Fibroblast of mammary gland (primary cell): ENCODE results near the gene RPL5.
A peak's percentile ranks its signal among the peaks of the same experiment; 100 is the strongest.

Experiments
- DNase-seq: peaks from one replicate; pipeline ENCODE4 v3.0.0-alpha.2; 2010; ENCODE audit warnings: low read depth
- H3K4me3 ChIP-seq: 2 replicates; pipeline ENCODE4 v1.5.1; 2011; ENCODE audit warnings: low read depth, mild to moderate bottlenecking, low read length, moderate library complexity; ENCODE audit not compliant: control insufficient read depth
- TF ChIP-seq, protein P1 (sequence below): conservative IDR thresholded peaks from 2 replicates; pipeline ENCODE4 v1.5.1; 2011; ENCODE audit warnings: low read depth, low read length, inconsistent platforms; ENCODE audit not compliant: control insufficient read depth, insufficient read depth

RPL5 gene

DNA sequence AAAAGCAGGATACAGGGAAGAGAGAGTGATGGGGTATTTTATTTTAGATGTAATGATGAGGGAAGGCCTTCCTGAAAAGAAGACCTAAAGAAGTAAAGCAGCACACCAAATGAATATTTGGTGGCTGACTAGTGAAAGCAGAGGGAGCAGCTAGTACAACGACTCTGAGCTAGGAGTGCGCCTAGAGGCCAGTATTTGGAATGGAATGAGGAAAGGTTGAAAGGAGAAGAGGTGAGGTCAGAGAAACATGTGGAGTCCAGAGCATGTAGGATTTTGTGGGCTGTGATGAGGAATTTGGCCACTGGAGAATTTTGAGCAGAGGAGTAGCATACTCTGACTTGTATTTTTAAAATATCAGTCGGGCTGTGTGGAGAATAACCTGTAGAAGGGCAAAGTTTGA lies 11.8 kb upstream of the RPL5 start:
- no peak overlapping the region for H3K4me3 ChIP-seq
- TF ChIP-seq, protein P1, sequence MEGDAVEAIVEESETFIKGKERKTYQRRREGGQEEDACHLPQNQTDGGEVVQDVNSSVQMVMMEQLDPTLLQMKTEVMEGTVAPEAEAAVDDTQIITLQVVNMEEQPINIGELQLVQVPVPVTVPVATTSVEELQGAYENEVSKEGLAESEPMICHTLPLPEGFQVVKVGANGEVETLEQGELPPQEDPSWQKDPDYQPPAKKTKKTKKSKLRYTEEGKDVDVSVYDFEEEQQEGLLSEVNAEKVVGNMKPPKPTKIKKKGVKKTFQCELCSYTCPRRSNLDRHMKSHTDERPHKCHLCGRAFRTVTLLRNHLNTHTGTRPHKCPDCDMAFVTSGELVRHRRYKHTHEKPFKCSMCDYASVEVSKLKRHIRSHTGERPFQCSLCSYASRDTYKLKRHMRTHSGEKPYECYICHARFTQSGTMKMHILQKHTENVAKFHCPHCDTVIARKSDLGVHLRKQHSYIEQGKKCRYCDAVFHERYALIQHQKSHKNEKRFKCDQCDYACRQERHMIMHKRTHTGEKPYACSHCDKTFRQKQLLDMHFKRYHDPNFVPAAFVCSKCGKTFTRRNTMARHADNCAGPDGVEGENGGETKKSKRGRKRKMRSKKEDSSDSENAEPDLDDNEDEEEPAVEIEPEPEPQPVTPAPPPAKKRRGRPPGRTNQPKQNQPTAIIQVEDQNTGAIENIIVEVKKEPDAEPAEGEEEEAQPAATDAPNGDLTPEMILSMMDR = peak; percentile 7
- peak; percentile 47 for DNase-seq

GRCh38 chr1:92820551-92820950 lies 11.3 kb upstream of the RPL5 start:
- DNase-seq = peak; percentile 23
- H3K4me3 ChIP-seq = no peak overlapping the region
- TF ChIP-seq, protein P1 = no peak

DNA sequence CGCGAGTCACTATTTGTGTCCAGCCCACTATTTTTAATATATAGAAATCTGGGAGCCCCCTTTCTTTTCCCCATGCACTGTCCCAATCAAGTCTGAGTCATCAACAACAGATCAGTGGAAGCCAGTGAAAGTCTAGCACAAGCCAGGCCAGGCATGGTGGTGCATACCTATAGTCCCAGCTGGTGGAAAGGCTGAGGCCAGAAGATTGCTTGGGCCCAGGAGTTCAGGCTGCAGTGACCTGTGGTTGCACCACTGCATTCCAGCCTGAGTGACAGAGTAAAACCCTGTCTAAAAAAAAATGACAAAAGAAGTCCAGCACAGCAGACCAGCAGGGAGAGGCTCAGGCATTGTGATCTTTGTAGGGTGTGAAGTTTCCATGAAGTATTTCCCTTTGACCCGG lies 9.0 kb upstream of the RPL5 start:
- TF ChIP-seq, protein P1 = no peak
- DNase-seq = peak; percentile 29
- no peak overlapping the region for H3K4me3 ChIP-seq

DNA sequence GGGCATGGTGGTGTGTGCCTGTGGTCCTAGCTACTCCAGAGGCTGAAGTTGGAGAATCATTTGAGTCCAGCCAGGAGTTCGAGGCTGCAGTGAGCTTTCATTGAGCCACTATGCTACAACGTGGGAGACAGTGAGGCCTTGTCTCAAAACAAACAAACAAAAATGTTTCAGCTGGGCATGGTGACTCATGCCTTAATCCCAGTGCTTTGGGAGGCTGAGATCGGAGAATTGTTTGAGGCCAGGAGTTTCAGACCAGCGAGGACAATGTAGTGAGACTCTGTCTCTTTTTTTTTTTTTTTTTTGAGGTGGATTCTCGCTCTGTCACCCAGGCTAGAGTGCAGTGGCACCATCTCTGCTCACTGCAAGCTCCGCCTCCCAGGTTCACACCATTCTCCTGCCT lies 5.0 kb upstream of the RPL5 start:
- H3K4me3 ChIP-seq = no peak overlapping the region
- TF ChIP-seq, protein P1 = no peak
- DNase-seq = peak; percentile 52

GRCh38 chr1:92831368-92831761 lies 475 bp upstream of the RPL5 start:
- H3K4me3 ChIP-seq = peak overlapping the region; percentile 89
- DNase-seq = no peak
- TF ChIP-seq, protein P1 = no peak

DNA sequence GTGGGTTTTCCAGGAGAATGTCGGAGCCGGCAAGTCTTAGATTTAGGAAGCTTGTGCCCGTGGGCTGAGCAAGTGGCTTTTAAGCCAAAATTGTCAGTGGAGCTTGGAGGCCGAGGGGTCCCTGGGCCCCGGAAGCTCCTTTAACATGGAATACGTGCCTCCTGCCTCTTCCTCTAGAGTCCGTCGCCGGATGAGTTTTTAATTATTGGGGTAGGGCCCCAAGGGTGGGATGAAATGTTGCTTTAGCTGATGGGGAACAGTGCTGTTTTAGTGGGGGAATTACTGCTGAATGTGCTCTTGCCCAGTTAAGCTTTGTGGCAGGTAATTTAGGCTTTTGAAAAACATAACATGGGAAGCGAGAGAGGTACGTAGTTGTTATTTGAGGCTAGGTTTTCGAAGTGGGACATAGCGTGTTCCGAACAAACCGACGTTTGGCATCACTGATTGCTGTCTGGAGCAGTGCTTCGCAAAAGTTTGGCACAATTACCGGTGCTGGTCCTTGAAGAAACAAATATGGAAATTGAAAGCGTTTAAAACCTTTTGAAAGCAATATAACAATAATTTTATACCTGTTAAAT lies 786 bp downstream of the RPL5 start:
- TF ChIP-seq, protein P1 = no peak
- H3K4me3 ChIP-seq = peak overlapping the region; percentile 89
- no peak for DNase-seq

GRCh38 chr1:92833840-92834239 lies 2.0 kb downstream of the RPL5 start:
- TF ChIP-seq, protein P1 = no peak
- peak overlapping the region; percentile 89 for H3K4me3 ChIP-seq
- no peak for DNase-seq
